Femur (tissue), 1 donor: ENCODE data around the gene ANKRD9.
"Not testable (repeated sequence)": the region's sequence is repeated elsewhere in the genome, so short reads cannot be mapped to it uniquely, and the experiment has no call there.

Experiments used
- DNase-seq: peaks from one replicate; pipeline ENCODE4 v3.0.0-alpha.2; 2017

Gene ANKRD9, protein sequence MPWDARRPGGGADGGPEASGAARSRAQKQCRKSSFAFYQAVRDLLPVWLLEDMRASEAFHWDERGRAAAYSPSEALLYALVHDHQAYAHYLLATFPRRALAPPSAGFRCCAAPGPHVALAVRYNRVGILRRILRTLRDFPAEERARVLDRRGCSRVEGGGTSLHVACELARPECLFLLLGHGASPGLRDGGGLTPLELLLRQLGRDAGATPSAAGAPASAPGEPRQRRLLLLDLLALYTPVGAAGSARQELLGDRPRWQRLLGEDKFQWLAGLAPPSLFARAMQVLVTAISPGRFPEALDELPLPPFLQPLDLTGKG

DNA sequence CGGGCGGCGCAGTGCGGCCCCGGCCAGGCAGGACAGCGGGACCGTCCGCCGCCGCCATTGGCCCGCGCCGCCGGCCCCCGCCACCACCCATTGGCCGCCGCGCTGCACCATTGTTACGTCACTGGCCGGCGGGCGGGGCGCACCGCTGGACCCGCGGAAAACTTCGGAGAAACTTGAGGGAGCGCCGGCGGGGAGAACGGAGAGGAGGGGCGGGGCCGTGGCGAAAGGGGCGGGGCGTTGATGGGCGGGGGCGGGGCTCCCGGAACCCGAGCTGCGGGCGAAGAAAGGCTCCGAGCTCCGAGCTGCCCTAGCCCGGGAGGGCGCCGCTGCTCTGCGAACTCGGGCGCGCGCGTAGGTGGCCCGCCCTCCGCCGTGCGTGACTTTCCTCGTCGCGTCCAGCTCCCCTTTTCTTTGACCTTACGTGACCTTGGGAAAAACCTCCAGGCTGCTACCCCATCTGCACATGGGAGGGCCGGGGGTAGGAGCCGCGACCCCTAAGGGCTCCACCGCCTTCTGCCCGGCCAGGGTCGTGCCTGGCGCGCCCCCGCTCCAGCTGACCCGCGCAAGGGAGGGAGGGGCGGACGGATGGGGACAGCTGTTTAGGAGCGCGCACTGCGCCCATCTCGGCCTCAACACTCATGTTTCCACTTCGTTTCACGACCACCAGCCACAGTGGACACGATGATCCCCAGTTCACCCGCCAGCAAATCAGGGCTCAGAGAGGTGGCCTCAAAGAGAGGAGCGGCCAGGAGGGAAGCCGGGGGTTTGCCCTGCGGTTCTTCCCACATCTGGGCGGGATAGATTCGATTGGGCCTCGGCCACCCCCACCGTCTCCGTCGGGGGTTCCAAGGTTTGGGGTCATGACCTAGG, at the start of gene ANKRD9:
Gene ANKRD9 (minus strand): TSS at position 31 of the 870 bp plus-strand sequence. CDS start 1,887 bp downstream, outside the sequence.
- DNase-seq, result peak; percentile 97

DNA sequence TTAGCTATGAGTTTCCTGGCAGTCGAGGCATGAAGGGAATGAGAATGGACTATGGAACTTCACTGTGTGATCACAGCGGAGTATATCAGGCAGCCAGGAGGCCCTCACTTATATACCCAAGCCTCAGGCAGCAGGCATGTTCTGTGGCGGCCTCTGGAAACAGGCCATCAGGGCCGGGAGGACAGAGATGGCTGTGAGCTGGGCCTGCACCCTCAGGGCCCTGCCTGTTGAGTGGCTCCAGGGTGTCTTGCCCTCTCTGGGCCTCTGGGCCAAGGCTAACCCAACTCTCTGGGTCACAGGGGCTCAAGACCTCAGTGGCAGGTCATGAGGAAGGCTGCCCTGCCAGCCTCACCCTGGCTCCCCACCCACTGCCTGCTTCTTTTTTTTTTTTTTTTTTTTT, 49.0 kb upstream of the ANKRD9 start:
- DNase-seq, result no peak

DNA sequence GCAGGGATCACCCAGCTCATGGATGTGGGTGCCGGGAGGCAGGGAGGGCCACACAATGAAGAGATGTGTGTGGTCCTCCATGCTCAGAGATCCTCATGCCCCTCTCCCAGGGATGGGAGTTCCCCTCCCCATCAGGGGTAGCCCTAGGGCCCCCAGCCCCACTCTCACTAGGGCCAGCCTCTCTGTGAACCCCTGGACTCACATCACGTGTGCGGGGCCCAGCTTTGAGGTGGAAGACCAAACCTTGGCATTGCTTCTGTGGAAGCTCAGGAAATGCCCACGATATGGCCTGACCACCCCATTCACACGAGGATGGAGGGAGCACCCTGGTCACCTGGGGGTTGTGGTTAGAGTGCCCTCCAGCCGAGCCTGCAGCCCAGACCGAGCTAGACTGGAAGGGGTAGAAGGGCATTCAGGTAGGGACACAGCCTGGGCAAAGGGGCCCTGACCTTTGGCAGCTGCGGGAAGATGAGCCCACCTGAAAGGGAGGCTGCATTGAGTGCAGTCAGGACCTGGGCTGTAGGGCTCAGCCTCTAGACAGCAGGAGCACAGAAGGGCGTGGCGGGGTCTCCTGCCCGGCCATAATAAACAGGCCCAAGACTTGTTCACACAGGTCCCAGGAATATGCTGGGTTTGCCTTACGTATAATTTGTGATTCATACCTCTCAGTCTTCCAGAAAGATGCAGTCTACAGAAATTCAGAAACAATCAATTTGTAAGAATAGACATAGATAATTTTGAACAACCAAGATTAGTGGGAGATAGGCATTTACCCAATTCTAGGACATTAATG, 48.1 kb upstream of the ANKRD9 start:
- no peak for DNase-seq

DNA sequence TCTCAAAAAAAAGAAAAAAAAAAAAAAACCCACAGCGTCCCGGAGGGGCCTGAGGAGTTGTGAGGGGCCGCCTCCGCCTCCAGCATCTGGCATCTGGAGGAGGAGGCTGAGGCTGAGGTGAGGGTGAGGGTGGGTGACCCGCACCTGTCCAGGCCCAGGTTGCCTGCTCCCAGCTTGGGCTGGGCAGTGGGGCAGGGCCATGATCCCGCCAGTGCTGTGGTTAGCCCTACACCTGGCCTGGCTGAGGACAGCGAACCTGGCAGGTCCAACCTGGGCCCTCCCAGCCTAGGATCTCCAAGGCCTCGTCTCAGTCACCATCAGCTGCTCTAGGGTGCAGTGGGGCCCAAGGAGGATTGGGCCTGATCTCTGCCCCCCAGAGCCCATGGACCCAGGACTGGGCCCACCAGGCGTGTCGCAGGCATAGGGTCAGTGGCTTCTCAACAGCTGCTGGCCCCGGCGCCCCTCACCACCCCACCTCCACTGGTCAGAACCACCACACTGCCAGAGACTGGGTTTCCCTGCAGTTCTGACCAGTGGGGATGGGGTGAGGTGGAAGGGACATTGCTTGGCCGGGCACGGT, 46.6 kb upstream of the ANKRD9 start:
- no peak for DNase-seq

DNA sequence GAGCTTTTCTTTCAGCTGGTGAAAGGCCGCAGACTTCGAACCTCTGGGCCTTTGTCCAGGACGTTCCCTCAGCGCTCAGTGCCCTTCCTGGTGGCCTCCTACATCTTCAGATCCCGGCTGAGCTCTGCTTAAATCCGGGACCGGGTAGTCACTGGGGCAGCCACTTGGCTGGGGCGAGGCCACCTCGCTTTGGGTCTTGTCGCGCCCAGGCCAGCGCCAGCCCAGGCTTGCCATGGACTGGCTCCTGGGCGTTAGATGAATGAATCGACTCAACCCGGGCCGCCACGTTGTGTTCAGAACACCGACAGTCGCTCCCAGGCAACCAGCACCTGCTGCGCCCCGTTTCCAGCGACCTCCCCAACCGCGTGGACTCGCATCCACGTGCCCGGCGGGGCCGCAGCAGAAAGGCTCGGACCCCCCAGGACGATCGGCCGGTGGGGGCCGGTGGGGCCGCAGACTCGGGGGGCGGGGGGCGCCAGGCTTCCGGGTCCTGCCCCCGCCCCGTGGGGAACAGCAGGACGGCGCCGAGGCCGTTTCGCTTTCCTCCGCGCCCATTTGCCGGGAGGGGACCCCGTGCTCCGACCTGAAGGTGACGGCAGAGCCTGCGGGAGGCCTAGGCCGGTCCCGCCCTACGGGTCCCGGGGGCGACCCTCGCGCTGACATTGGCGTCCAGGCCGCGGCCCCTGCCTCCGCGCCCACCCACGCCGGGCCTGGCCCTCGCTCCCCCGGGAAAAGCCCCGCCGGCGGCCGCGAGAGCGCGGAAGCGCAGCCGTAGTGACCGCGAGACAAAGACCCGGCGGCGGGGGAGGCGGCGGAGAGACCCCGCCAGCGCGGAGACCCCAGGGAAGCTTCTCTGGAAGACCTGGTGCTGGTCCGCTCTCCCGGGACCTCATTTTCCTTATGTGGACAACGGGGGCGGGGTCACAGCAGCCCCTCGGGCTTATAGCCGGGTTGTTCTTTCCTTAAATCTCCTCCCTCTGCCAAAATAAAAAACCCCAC, 45.5 kb upstream of the ANKRD9 start:
- DNase-seq, result peak; percentile 68

DNA sequence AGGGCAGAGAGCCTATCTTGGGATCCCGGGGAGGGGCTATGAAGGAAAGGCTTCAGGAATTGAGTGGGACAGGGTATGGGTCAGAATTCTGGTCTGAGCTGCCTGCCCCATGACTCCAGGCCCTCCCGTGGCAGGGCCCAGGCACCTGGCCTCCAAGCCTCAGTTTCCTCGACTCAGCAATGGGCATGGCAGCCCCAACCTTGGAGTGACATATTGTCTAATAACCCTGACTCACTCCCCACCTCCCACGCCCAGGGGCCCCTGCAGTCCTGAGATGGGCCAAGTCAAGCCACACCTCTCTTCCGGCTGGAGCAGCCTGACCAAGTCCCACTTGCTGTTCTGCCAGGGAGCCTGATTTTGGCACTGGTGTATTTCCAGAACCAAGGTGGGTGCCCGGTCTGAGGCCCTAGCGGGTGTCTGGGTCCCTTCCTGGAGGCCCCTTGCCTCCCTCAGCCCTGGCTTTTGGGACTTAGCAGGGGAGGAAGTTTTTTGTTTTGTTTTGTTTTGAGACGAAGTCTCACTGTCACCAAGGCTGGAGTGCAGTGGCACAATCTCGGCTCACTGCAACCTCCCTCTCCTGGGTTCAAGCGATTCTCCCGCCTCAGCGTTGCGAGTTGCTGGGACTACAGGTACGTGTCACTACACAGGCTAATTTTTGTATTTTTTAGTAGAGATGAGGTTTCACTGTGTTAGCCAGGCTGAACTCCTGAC, 42.6 kb upstream of the ANKRD9 start:
- peak; percentile 53 for DNase-seq

DNA sequence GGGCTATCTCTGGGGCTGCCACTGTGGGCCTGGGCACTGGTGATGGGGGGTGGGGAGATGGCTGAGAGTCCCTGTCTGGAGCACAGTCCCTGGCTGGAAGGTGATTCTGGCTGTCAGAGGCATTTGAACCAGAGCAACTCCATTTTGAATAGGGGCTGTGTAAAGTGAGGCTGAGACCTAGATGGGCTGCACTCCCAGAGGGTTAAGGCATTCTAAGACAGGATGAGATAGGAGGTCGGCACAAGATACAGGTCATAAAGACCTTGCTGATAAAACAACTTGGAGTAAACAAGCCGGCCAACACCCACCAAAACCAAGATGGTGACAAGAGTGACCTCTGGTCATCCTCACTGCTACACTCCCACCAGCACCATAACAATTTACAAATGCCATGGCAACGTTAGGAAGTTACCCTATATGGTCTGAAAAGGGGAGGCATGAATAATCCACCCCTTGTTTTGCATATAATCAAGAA, 41.4 kb upstream of the ANKRD9 start:
- not testable (repeated sequence) for DNase-seq

DNA sequence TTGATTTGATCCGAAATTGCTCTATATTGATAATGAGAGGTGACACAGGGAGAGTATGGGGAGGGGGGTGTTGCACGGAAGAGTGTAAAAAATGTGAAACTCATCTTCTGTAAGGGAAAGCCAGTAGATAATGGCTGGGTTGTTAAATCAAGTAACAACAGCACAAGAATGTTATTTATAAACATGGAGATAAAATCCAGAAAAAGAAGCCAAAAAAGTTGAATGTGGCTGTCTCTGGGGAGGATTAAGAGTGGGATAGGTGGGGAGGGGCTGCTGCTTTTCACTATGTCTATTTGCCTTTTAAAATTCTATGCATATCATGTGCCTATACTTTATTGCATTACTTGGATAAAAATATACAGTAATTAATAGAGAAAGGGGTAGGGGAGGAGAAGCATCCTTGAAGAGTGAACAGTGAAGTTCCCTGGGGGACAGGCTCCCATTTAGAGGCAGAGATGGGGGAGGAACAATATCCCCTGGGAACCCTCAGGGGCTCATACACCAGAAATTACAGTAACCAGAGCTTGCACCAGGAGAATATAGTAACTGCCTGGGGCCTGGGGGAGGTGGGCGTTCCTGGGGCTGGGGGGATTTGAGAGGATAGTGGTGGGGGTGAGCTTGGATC, 39.2 kb upstream of the ANKRD9 start:
- DNase-seq, result no peak

DNA sequence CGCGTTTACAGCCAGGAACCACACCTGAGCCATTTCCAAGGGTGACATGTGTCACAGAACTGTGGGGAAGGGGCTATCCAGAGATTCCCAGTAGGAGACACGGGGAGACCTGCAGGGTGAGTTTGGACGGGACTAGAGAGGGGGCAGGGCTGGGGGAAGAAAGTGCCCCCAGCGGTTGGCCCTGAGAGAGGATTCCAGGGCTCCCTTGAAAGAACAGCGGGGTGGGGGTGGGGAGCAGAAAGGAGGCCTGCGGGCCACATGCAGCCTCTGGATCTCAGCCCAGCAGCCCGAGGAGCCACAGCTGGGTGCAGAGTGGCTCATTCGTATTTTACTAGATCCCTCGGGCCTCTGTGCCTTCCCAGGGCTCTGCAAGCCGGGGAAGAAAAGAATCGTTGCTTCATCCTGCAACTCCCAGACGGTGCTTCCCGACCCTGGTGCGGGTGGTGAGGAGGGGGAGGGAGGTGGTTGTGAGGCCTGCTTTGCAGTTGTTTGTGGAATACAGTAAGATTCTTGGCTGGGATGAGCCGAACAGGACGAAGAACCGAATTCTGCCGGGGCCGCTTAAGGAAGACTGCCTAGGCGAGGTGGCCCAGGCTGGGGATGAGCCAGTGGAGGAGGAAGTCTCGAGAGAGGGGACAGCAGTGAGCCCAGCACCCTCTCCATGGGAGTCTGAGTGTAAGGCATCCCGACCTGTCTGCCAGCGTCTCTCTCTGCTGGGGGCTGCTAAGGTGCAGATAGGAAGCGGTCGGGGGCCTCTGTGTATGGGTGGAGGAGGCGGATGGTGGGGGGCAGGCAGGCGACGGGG, 36.1 kb upstream of the ANKRD9 start:
- DNase-seq, result peak; percentile 58

DNA sequence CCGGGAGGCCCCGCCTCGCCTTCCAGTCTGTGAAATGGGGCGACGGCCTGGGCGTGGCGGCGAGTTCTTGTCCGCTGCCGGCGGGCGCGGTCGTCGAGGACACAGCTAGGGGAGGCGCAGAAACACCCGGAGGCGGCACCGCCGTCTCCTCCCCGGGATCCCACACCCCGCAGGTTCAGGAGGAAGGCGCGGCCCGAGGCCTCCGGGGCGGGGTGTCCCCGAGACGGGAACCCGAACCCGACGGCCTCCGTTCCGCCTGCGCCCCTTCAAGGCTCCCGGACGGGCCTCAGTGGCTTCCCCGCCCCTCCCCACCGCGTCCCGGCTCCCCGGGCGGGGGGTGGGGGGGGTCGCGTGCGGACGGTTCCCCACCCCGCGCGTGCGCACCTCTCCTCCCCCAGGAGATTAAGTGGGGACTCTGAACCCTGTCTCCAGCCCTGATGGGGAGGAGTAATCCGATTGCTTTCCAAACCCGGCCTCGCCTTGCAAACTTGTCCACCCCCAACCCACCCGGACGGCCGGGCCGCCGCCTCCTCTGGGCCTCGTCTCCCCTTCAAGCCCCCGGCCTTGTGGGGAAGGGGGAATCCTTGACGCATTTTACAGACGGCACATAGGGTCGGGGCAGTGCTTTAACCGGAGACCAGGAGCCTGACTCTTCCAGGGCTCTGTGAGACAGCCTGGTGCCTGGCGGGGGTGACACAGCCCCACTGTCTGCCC, 35.3 kb upstream of the ANKRD9 start:
- peak; percentile 57 for DNase-seq

DNA sequence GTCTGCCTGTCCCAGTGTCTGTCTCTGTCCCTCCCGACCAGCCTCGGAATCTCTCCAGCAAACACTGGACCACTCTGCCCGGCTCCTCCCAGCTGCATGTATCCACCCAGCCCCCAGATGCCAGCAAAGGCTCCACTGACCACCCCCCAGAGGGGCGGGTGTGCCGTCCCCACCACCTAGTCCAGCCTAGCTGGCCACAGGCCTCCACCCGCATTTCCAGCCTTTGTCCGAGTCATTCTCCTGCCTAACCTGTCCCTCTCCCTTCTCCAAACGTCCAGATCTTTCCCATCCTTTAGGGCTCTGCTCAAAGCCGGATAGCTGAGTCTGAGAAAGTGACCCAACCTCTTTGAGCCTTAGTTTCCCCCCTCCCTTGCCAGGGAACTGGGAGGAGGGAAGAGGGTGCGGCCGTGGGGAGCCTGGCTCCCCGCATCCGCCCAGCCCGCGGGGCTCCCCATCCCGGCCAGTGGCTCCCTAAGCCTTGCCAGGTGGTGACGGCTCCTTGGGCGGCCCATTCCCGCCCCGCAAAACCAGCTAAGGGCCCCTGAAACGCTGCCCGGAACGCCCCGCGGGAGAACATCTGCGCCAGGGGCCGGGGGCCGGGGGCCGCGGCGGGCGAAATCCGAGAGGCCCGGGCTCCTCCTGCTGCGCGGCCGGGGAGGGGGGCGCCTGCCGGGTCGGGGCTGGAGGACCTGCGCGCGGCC, 34.6 kb upstream of the ANKRD9 start:
- DNase-seq, result peak; percentile 79

DNA sequence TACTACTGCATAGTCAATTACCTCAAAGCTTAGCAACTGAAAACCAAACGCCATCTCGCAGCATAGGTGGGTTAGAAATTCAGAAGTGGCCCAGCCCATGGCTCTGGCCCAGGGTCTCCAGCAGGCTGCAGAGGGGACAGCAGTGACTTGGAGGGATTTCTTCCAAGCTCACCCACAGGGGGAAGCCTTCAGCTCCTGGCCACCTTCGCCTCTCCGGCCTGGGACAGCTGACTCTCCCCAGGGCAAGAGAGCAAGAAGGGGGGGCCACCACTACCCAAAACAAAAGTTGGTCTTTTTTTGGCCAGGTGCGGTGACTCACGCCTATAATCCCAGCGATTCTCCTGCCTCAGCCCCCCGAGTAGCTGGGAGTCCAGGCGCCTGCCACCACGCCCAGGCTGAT, 32.2 kb upstream of the ANKRD9 start:
- DNase-seq, result no peak

DNA sequence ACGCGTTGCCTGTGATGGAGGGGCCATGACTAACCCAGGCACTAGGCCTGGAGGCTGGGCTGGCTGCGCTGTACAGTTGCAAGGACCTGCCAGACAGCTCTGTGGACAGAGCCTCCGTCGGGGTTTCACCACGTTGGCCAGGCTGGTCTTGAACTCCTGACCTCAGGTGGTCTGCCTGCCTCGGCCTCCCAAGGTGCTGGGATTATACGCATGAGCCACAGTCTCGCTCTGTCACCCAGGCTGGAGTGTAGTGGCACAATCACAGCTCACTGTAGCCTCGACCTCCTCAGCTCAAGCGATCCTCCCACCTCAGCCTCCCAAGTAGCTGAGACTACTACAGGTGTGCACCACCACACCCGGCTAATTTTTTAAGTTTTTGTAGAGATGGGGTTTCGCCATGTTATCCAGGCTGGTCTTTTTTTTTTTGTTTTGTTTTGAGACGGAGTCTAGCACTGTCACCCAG, 31.5 kb upstream of the ANKRD9 start:
- not testable (repeated sequence) for DNase-seq

DNA sequence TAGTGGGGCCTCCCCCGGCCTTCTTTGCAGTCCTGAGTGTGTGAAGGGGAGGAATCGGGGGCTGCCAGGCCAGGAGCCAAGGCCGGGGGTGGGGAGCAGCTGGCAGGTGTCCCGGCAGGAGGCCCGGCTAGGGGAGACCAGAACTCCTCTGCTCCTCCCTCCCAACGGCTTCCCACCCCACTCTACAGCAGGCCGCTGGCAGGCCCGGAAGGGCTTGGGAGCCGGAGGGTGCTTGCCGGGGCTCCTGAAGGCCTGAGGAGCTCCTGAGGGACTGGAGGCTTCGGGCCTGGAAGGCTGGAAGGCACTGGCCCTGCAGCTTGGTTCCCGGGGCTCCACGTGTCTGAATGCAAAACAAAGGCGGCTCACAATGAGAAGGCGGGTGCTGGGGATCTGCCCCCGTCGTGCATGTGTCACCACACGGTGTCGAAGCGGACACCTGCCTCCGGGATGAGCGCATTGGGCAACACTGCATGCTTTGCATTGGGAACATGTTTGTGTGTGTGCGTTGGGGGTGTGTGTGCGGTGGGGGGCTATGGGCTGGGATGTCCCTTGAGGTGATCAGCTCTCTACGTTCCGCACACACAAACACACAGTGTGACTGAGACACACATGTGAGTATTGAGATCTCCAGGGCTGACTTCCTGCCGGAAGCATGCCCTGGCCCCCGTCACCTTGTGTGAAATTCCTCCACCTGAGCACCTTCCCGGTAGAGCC, 30.9 kb upstream of the ANKRD9 start:
- DNase-seq, result peak; percentile 86

DNA sequence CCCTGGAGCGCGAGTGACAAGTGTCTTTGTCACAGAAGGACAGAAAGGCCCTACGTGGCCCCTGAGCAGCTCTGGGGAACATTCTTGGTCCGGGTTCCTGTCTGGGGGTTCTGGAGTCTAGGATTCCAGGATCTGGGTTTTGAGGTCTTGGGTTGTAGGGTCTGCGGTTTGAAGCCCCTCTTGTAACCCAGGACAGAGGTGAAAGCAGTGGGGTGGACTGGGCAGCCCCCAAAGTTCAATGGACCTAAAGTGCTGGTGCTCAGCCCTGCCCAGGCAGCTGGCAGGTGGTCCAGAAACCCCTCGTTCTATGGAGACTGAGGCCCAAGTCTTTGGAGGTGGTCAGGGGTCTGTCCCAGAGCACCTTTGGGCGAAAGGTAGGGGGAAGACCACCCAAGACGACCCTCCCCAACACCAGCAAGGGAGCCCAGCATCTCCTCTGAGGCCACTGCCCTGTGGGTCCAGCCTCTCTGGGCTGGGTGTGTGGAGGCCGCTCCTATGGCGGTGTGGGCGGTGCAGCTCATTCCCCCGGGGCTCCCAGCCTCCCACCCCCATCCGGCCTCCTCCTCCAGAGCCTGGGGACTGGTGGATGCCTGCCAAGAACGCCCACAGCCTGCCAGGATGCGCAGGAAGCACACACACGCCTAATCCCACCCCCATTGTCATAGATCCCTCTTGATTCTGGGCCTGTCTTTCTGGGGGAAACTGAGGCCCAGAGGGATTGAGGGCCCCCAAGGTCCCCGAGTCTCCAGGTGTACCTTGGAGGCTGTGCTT, 30.2 kb upstream of the ANKRD9 start:
- DNase-seq, result peak; percentile 86
